ENCODE data around the gene DNER.

The DNER gene

DNA sequence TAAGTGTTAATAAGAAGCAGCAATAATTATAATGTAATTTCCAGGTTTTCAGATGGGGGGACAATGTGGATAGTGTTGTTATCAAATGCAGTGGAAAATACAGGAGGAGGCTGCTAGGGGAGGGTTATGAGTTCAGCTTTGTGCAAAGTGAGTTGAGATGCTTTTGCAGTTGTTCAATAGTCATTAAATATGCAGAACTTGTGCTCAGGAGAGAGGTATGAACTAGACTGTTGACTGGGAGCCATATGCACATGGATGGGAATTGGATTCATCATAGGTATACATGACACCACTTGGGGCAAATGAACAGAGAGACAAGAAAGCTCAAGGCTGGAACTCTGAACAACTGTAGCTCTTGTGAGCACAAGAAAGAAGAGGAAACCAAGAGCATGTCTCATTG lies 261.1 kb downstream of the DNER start:
- H3K4me3 ChIP-seq (ENCODE audit: low read depth, low read length) = no peak overlapping the region
- TF ChIP-seq, protein P1, sequence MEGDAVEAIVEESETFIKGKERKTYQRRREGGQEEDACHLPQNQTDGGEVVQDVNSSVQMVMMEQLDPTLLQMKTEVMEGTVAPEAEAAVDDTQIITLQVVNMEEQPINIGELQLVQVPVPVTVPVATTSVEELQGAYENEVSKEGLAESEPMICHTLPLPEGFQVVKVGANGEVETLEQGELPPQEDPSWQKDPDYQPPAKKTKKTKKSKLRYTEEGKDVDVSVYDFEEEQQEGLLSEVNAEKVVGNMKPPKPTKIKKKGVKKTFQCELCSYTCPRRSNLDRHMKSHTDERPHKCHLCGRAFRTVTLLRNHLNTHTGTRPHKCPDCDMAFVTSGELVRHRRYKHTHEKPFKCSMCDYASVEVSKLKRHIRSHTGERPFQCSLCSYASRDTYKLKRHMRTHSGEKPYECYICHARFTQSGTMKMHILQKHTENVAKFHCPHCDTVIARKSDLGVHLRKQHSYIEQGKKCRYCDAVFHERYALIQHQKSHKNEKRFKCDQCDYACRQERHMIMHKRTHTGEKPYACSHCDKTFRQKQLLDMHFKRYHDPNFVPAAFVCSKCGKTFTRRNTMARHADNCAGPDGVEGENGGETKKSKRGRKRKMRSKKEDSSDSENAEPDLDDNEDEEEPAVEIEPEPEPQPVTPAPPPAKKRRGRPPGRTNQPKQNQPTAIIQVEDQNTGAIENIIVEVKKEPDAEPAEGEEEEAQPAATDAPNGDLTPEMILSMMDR (IDR thresholded peaks at IDR 0.05; ENCODE audit: low read depth, low read length, missing control alignments) = no peak
- H3K27ac ChIP-seq = no peak overlapping the region
- no peaks in the 10 kb centered on the region for H3K36me3 ChIP-seq (replicated peaks)
- no peaks in the 10 kb centered on the region for H3K27me3 ChIP-seq (replicated peaks)
- in situ Hi-C loops (cut with HindIII; ENCODE audit: low pct_ligation_motif_present, low sequenced_read_pairs) = no loop called here
- no peak for DNase-seq

GRCh38 chr2:229451852-229452251 lies 262.5 kb downstream of the DNER start:
- no peak for DNase-seq
- in situ Hi-C loops (cut with HindIII; ENCODE audit: low pct_ligation_motif_present, low sequenced_read_pairs) = no loop called here
- H3K27me3 ChIP-seq (replicated peaks) = no peaks in the 10 kb centered on the region
- TF ChIP-seq, protein P1 (IDR thresholded peaks at IDR 0.05; ENCODE audit: low read depth, low read length, missing control alignments) = no peak
- no peak overlapping the region for H3K27ac ChIP-seq
- H3K4me3 ChIP-seq (ENCODE audit: low read depth, low read length) = no peak overlapping the region
- no peaks in the 10 kb centered on the region for H3K36me3 ChIP-seq (replicated peaks)

- no peak overlapping the region for H3K27ac ChIP-seq
- H3K4me3 ChIP-seq (ENCODE audit: low read depth, low read length) = no peak overlapping the region
- no peaks in the 10 kb centered on the region for H3K27me3 ChIP-seq (replicated peaks)
- in situ Hi-C loops (cut with HindIII; ENCODE audit: low pct_ligation_motif_present, low sequenced_read_pairs) = no loop called here
- DNase-seq = no peak
- no peaks in the 10 kb centered on the region for H3K36me3 ChIP-seq (replicated peaks)
- TF ChIP-seq, protein P1 (IDR thresholded peaks at IDR 0.05; ENCODE audit: low read depth, low read length, missing control alignments) = no peak
These were observed 267.1 kb downstream of the DNER start for GRCh38 chr2:229447227-229447626.

DNA sequence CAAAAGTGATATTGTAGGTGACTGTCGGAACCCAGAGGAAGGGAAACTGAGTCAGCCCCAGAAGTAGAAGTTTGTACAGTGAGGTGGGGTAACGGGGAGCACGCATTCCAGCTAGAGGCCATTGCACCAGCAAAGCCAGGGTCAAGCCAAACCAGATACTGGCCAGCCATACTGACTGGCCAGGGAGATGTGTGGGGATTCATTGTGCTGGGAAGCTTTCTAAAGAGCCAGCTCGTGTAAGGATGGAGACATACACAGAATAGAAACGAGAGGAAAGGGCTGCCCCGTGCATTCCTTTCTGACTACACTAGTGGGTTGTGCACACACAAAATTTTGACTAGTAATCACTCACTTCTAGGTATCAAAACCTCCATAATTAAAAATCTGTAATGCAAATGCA lies 268.0 kb downstream of the DNER start:
- TF ChIP-seq, protein P1 (IDR thresholded peaks at IDR 0.05; ENCODE audit: low read depth, low read length, missing control alignments) = no peak
- peak overlapping the region; percentile 98 for H3K27ac ChIP-seq
- H3K27me3 ChIP-seq (replicated peaks) = no peaks in the 10 kb centered on the region
- in situ Hi-C loops (cut with HindIII; ENCODE audit: low pct_ligation_motif_present, low sequenced_read_pairs) = no loop called here
- no peaks in the 10 kb centered on the region for H3K36me3 ChIP-seq (replicated peaks)
- no peak overlapping the region for H3K4me3 ChIP-seq (ENCODE audit: low read depth, low read length)
- DNase-seq = no peak

- in situ Hi-C loops (cut with HindIII; ENCODE audit: low pct_ligation_motif_present, low sequenced_read_pairs) = no loop called here
- Histone ChIP-seq H3K4me3 (ENCODE audit: low read depth, low read length) (no peak overlapping the region), H3K36me3 (replicated peaks) (no peaks in the 10 kb centered on the region), H3K27me3 (replicated peaks) (no peaks in the 10 kb centered on the region), H3K27ac (peak overlapping the region; percentile 98)
- DNase-seq = peak; percentile 63
- TF ChIP-seq, protein P1 (IDR thresholded peaks at IDR 0.05; ENCODE audit: low read depth, low read length, missing control alignments) = no peak
These were observed 268.7 kb downstream of the DNER start for GRCh38 chr2:229445501-229446211.

- no peak overlapping the region for H3K4me3 ChIP-seq (ENCODE audit: low read depth, low read length)
- H3K36me3 ChIP-seq (replicated peaks) = no peaks in the 10 kb centered on the region
- no peaks in the 10 kb centered on the region for H3K27me3 ChIP-seq (replicated peaks)
- TF ChIP-seq, protein P1 (IDR thresholded peaks at IDR 0.05; ENCODE audit: low read depth, low read length, missing control alignments) = peak; percentile 21
- in situ Hi-C loops (cut with HindIII; ENCODE audit: low pct_ligation_motif_present, low sequenced_read_pairs) = no loop called here
- peak; percentile 98 for DNase-seq
- H3K27ac ChIP-seq = peak overlapping the region; percentile 98
These were observed 269.3 kb downstream of the DNER start for GRCh38 chr2:229445019-229445418.
